CD4-positive, alpha-beta memory T cell (primary cell): Measurements from ENCODE around the gene OR10A7. TPM values are rescaled to one million over a fixed set of nuclear protein-coding genes. Genes with fewer than 3 reads are reported as not detected.

ENCODE experiments used
- CTCF ChIA-PET: fragments of 350-600 bp; sonication (Branson Sonifier 250); formaldehyde crosslinking; loops from one replicate; lab custom pipeline; 2021; ENCODE audit warnings: inconsistent platforms; ENCODE audit not compliant: partially characterized antibody; lab: Charles Lee
- POLR2A ChIA-PET: fragments of 350-600 bp; sonication (Branson Sonifier 250); formaldehyde crosslinking; loops from one replicate; lab custom pipeline; 2021; ENCODE audit not compliant: partially characterized antibody; lab: Charles Lee
- DNase-seq, 5 donors: peaks; one replicate each; pipeline versions ENCODE4 v3.0.0 to v3.0.0-alpha.2; 2020 to 2022; ENCODE audit warnings: mixed read lengths in 1 of 5
- H3K27ac ChIP-seq: one replicate; pipeline ENCODE4 v1.7.0; 2013; ENCODE audit warnings: low read depth, low read length
- H3K27me3 ChIP-seq: 2 replicates; pipeline ENCODE4 v1.7.0; 2013; ENCODE audit warnings: mild to moderate bottlenecking, low read length, moderate library complexity; ENCODE audit not compliant: insufficient read depth
- H3K36me3 ChIP-seq: 2 replicates; pipeline ENCODE4 v1.7.0; 2013; ENCODE audit warnings: mild to moderate bottlenecking, low read length, moderate library complexity; ENCODE audit not compliant: insufficient read depth
- H3K4me1 ChIP-seq: 2 replicates; pipeline ENCODE4 v1.7.0; 2013; ENCODE audit warnings: mild to moderate bottlenecking, low read length, moderate library complexity; ENCODE audit not compliant: insufficient read depth
- H3K4me3 ChIP-seq, 2 donors: one replicate each; pipeline ENCODE4 v1.7.0; 2013; ENCODE audit warnings: low read length in 2 of 2, mild to moderate bottlenecking in 1 of 2
- H3K9me3 ChIP-seq, 2 donors: one replicate each; pipeline ENCODE4 v1.7.0; 2013; ENCODE audit warnings: low read length in 2 of 2, control low read depth in 1 of 2; ENCODE audit not compliant: control insufficient read depth in 1 of 2
- H3K27ac Mint-ChIP-seq, 7 donors: one replicate each; pipeline ENCODE4 v1.8.0; 2020 to 2021; ENCODE audit warnings: mixed read lengths in 7 of 7, mild to moderate bottlenecking in 6 of 7, inconsistent platforms in 3 of 7, moderate library complexity in 3 of 7
- H3K27me3 Mint-ChIP-seq, 2 donors: one replicate each; pipeline ENCODE4 v1.8.0; 2020 to 2021; ENCODE audit warnings: mixed read lengths in 2 of 2
- H3K36me3 Mint-ChIP-seq, 2 donors: one replicate each; pipeline ENCODE4 v1.8.0; 2020 to 2021; ENCODE audit warnings: mixed read lengths in 2 of 2, inconsistent platforms in 1 of 2, mild to moderate bottlenecking in 1 of 2
- H3K4me1 Mint-ChIP-seq, 4 donors: one replicate each; pipeline ENCODE4 v1.8.0; 2020 to 2021; ENCODE audit warnings: mixed read lengths in 4 of 4, mild to moderate bottlenecking in 1 of 4
- H3K4me3 Mint-ChIP-seq, 8 donors: one replicate each; pipeline ENCODE4 v1.8.0; 2020 to 2021; ENCODE audit warnings: mixed read lengths in 8 of 8, mild to moderate bottlenecking in 7 of 8, moderate library complexity in 6 of 8, inconsistent platforms in 3 of 8
- H3K9me3 Mint-ChIP-seq, 8 donors: one replicate each; pipeline ENCODE4 v1.8.0; 2020 to 2021; ENCODE audit warnings: mixed read lengths in 8 of 8, mild to moderate bottlenecking in 5 of 8, inconsistent platforms in 3 of 8, moderate library complexity in 1 of 8
- intact Hi-C: fragments of 100-400 bp; cut with micrococcal nuclease; formaldehyde crosslinking; loops from one replicate; pipeline ENCODE4 v1.15.1; 2023
- polyA plus RNA-seq, 2 donors: library from polyadenylated mRNA; unstranded; fragments of 300-500 nt; fragmentation: Illumina TruSeq; gene quantifications; one replicate each; pipeline ENCODE4 v1.2.3, GENCODE V29; 2021
- total RNA-seq, 2 experiments: library from RNA; stranded (reverse); gene quantifications; one replicate each; pipeline ENCODE4 v1.2.3, GENCODE V29; 2021

OR10A7 gene
- total and polyA plus RNA-seq, 4 experiments from 2014 or later = not detected

GRCh38 chr12:55258303-55258702 lies 37.5 kb downstream of the OR10A7 start:
- no peaks in the 10 kb centered on the region for H3K4me1 Mint-ChIP-seq
- H3K36me3 Mint-ChIP-seq = no peaks in the 10 kb centered on the region
- intact Hi-C loops = no loop called here
- no peak overlapping the region for H3K27ac Mint-ChIP-seq
- no peak overlapping the region for H3K4me3 Mint-ChIP-seq
- Histone ChIP-seq H3K4me1 (no peaks in the 10 kb centered on the region), H3K36me3 (no peaks in the 10 kb centered on the region), H3K27me3 (no peaks in the 10 kb centered on the region), H3K4me3 (no peak overlapping the region), H3K9me3 (no peaks in the 10 kb centered on the region), H3K27ac (no peak overlapping the region)
- CTCF ChIA-PET = no interaction called here
- H3K9me3 Mint-ChIP-seq = no peaks in the 10 kb centered on the region
- POLR2A ChIA-PET = no interaction called here
- H3K27me3 Mint-ChIP-seq = peaks cover 3 to 11% of the 10 kb centered on the region in 2 donors
- DNase-seq = no peak

Other genes with a start within 250 kb of the OR10A7 start
- 100 to 1,000 TPM; 269 to 287 TPM for gene TESPA1, start 236.3 kb upstream of the OR10A7 start, total RNA-seq
- 100 to 1,000 TPM; 105 to 216 TPM for gene TESPA1, start 236.3 kb upstream of the OR10A7 start, polyA plus RNA-seq
- gene NEUROD4, start 201.1 kb upstream of the OR10A7 start, total RNA-seq = under 1 TPM in 1 of 2 experiments, not detected in 1; 0.09 TPM
- gene NEUROD4, start 201.1 kb upstream of the OR10A7 start, polyA plus RNA-seq = not detected
- not detected for gene OR9K2, start 94.6 kb upstream of the OR10A7 start, total RNA-seq
- gene OR9K2, start 94.6 kb upstream of the OR10A7 start, polyA plus RNA-seq = not detected
- gene OR6C74, start 23.6 kb downstream of the OR10A7 start, total RNA-seq = not detected
- not detected for gene OR6C74, start 23.6 kb downstream of the OR10A7 start, polyA plus RNA-seq
- gene OR6C6, start 75.5 kb downstream of the OR10A7 start, total RNA-seq = not detected
- not detected for gene OR6C6, start 75.5 kb downstream of the OR10A7 start, polyA plus RNA-seq
- gene OR6C1, start 93.3 kb downstream of the OR10A7 start, total RNA-seq = not detected
- gene OR6C1, start 93.3 kb downstream of the OR10A7 start, polyA plus RNA-seq = not detected
- not detected for gene OR6C3, start 109.7 kb downstream of the OR10A7 start, total RNA-seq
- not detected for gene OR6C3, start 109.7 kb downstream of the OR10A7 start, polyA plus RNA-seq
- gene OR6C75, start 141.9 kb downstream of the OR10A7 start, total RNA-seq = not detected
- gene OR6C75, start 141.9 kb downstream of the OR10A7 start, polyA plus RNA-seq = not detected
- not detected for gene OR6C65, start 179.5 kb downstream of the OR10A7 start, total RNA-seq
- gene OR6C65, start 179.5 kb downstream of the OR10A7 start, polyA plus RNA-seq = not detected
- not detected for gene OR6C76, start 205.2 kb downstream of the OR10A7 start, total RNA-seq
- not detected for gene OR6C76, start 205.2 kb downstream of the OR10A7 start, polyA plus RNA-seq
- not detected for gene OR6C2, start 223.1 kb downstream of the OR10A7 start, total RNA-seq
- not detected for gene OR6C2, start 223.1 kb downstream of the OR10A7 start, polyA plus RNA-seq
- gene OR6C70, start 249.1 kb downstream of the OR10A7 start, total RNA-seq = not detected
- gene OR6C70, start 249.1 kb downstream of the OR10A7 start, polyA plus RNA-seq = not detected